ENCODE results near the gene SUMF1.

The SUMF1 gene

DNA sequence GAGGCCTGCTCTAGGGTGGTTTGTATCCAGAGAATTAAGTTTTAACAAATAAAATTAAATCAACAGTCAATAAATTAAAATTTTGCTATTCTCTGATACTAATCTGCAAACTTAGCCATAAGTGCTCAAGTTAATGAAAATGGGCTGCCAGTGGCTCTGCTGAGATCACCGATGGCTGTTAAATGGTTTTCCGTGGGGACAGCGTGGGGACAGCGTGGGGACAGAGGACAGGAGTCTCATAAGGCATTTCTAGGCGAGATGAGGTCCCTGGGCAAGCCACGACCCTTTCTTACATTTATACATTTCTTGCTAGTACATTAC, 110.9 kb downstream of the SUMF1 start:
- no peaks in the 10 kb centered on the region for H3F3A ChIP-seq (ENCODE audit: insufficient read depth, low read length)
- H3K9ac ChIP-seq (ENCODE audit: low read length), result no peak overlapping the region
- no peak overlapping the region for H2AFZ ChIP-seq (ENCODE audit: low read length)
- H3K27ac ChIP-seq (ENCODE audit: low read depth, low read length, poor library complexity, severe bottlenecking), result no peak overlapping the region
- H3K4me2 ChIP-seq (ENCODE audit: low read length), result no peak overlapping the region
- H3K9me2 ChIP-seq (ENCODE audit: low read depth, low read length), result no peaks in the 10 kb centered on the region
- H4K20me1 ChIP-seq (ENCODE audit: insufficient read depth, low read length), result no peaks in the 10 kb centered on the region
- no peaks in the 10 kb centered on the region for H3K79me2 ChIP-seq (ENCODE audit: insufficient read depth, low read length)
- H3K9me3 ChIP-seq (ENCODE audit: low read length), result no peaks in the 10 kb centered on the region
- no peaks in the 10 kb centered on the region for H3K36me3 ChIP-seq (ENCODE audit: insufficient read depth, low read length)
- no peak for TF ChIP-seq EZH2 (IDR thresholded peaks at IDR 0.05; ENCODE audit: borderline replicate concordance, low read length)
- TF ChIP-seq, protein P1, sequence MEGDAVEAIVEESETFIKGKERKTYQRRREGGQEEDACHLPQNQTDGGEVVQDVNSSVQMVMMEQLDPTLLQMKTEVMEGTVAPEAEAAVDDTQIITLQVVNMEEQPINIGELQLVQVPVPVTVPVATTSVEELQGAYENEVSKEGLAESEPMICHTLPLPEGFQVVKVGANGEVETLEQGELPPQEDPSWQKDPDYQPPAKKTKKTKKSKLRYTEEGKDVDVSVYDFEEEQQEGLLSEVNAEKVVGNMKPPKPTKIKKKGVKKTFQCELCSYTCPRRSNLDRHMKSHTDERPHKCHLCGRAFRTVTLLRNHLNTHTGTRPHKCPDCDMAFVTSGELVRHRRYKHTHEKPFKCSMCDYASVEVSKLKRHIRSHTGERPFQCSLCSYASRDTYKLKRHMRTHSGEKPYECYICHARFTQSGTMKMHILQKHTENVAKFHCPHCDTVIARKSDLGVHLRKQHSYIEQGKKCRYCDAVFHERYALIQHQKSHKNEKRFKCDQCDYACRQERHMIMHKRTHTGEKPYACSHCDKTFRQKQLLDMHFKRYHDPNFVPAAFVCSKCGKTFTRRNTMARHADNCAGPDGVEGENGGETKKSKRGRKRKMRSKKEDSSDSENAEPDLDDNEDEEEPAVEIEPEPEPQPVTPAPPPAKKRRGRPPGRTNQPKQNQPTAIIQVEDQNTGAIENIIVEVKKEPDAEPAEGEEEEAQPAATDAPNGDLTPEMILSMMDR (IDR thresholded peaks at IDR 0.05; ENCODE audit: low read length), result no peak
- H3K4me1 ChIP-seq (ENCODE audit: insufficient read depth, low read length, severe bottlenecking), result no peaks in the 10 kb centered on the region
- H3K4me3 ChIP-seq (ENCODE audit: low read depth, low read length, poor library complexity, severe bottlenecking), result no peak overlapping the region
- no peaks in the 10 kb centered on the region for H3K27me3 ChIP-seq (ENCODE audit: insufficient read depth, low read length)

DNA sequence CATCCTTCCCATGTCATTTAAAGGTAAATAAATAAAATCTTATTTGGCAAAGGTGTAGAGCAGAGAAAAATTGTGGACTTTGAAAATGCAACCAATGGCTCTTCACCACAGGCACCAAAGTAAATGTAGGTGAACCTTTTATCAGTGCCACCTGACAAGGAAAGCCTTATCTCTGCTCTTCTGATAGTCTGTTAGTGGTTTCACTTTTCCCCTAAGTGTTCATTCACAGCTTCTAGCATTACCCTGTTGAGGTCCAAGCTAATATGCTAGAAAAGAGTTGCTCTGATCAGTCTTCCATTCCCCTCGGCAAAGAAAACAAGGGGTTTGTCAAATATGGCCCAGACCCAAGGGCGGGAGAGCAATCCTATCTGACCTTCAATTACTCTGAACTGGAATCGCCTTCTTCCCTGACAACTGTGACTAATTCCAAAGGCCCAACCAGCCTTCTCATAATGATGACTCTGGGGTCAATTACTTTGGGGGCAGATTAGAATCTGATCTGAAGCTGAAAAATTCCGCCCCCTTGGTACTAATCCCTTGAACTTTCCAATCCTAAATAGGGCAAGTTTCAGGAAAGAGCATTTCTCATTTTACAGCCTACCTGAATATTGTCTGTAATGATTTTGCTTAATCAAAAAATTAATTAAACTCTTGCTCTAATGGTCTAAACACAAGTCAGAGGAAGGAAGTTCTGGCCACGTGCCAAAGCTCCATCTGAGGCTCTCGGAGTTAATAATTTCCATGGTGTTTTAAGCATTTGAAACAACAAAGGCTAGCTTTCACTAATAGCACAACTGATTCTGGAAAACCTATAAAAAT, 111.5 kb downstream of the SUMF1 start:
- Histone ChIP-seq H3K9me2 (ENCODE audit: low read depth, low read length) (no peaks in the 10 kb centered on the region), H3K9me3 (ENCODE audit: low read length) (no peaks in the 10 kb centered on the region), H3K4me3 (ENCODE audit: low read depth, low read length, poor library complexity, severe bottlenecking) (no peak overlapping the region), H4K20me1 (ENCODE audit: insufficient read depth, low read length) (no peaks in the 10 kb centered on the region), H3K9ac (ENCODE audit: low read length) (no peak overlapping the region), H3K4me1 (ENCODE audit: insufficient read depth, low read length, severe bottlenecking) (no peaks in the 10 kb centered on the region), H3K27ac (ENCODE audit: low read depth, low read length, poor library complexity, severe bottlenecking) (no peak overlapping the region), H3K36me3 (ENCODE audit: insufficient read depth, low read length) (no peaks in the 10 kb centered on the region), H2AFZ (ENCODE audit: low read length) (no peak overlapping the region), H3F3A (ENCODE audit: insufficient read depth, low read length) (no peaks in the 10 kb centered on the region), H3K27me3 (ENCODE audit: insufficient read depth, low read length) (no peaks in the 10 kb centered on the region), H3K4me2 (ENCODE audit: low read length) (no peak overlapping the region), H3K79me2 (ENCODE audit: insufficient read depth, low read length) (no peaks in the 10 kb centered on the region)
- TF ChIP-seq, protein P1 (IDR thresholded peaks at IDR 0.05; ENCODE audit: low read length), result no peak
- TF ChIP-seq EZH2 (IDR thresholded peaks at IDR 0.05; ENCODE audit: borderline replicate concordance, low read length), result no peak

DNA sequence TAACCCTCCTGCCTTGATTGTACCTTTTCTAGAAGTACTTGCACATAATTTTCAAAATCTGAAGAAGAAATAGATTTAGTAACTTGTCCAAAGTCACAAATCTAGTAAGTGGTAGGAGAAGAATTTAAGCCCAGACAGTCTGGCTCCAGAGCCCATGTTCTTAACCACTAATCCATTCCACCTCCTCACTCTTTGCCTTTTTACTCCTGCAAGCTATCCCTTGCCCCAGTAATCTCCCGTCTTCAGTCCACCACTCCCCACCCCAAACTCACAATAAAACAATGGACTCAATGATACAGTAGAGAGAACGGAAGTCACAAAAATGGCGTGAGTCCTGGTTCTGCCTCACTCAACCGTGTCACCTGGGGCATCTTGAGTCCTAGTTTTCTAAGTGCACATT, 115.2 kb downstream of the SUMF1 start:
- H3K9ac ChIP-seq (ENCODE audit: low read length), result no peak overlapping the region

More for the DNA sequence above, 115.2 kb downstream of the SUMF1 start:
- TF ChIP-seq, protein P1 (IDR thresholded peaks at IDR 0.05; ENCODE audit: low read length), result no peak
- TF ChIP-seq EZH2 (IDR thresholded peaks at IDR 0.05; ENCODE audit: borderline replicate concordance, low read length), result no peak
- Histone ChIP-seq H3K4me2 (ENCODE audit: low read length) (no peak overlapping the region), H3K4me3 (ENCODE audit: low read depth, low read length, poor library complexity, severe bottlenecking) (no peak overlapping the region), H3F3A (ENCODE audit: insufficient read depth, low read length) (no peaks in the 10 kb centered on the region), H3K9me2 (ENCODE audit: low read depth, low read length) (no peaks in the 10 kb centered on the region), H3K36me3 (ENCODE audit: insufficient read depth, low read length) (no peaks in the 10 kb centered on the region), H3K9me3 (ENCODE audit: low read length) (no peaks in the 10 kb centered on the region), H3K27ac (ENCODE audit: low read depth, low read length, poor library complexity, severe bottlenecking) (no peak overlapping the region), H2AFZ (ENCODE audit: low read length) (no peak overlapping the region), H3K79me2 (ENCODE audit: insufficient read depth, low read length) (no peaks in the 10 kb centered on the region), H3K4me1 (ENCODE audit: insufficient read depth, low read length, severe bottlenecking) (no peaks in the 10 kb centered on the region), H4K20me1 (ENCODE audit: insufficient read depth, low read length) (no peaks in the 10 kb centered on the region), H3K27me3 (ENCODE audit: insufficient read depth, low read length) (no peaks in the 10 kb centered on the region)

All from OCI-LY1 (cell line).